HEK293 (cell line): ENCODE measurements around the gene TAF10.

Experiments
- PBX3 ChIP-seq: sonication (generic); formaldehyde crosslinking; IDR thresholded peaks from 2 replicates; pipeline ENCODE4 v1.8.1; 2022; ENCODE audit warnings: mild to moderate bottlenecking, moderate library complexity, missing genetic modification reagents
- ZBTB20 ChIP-seq: fragments of 450-650 bp; formaldehyde crosslinking; IDR thresholded peaks from 2 replicates; pipeline ENCODE4 v1.5.1; 2016; ENCODE audit warnings: missing biosample characterization, missing genetic modification characterization
- ZNF221 ChIP-seq: fragments of 450-650 bp; formaldehyde crosslinking; IDR thresholded peaks from 2 replicates; pipeline ENCODE4 v1.5.1; 2017; ENCODE audit warnings: missing biosample characterization, missing genetic modification characterization, borderline replicate concordance
- ZNF239 ChIP-seq: fragments of 450-650 bp; formaldehyde crosslinking; IDR thresholded peaks from 2 replicates; pipeline ENCODE4 v1.5.1; 2016; ENCODE audit warnings: missing biosample characterization, missing genetic modification characterization
- ZNF510 ChIP-seq: fragments of 450-650 bp; formaldehyde crosslinking; IDR thresholded peaks from 2 replicates; pipeline ENCODE4 v1.5.1; 2018; ENCODE audit warnings: mild to moderate bottlenecking, missing genetic modification characterization, missing biosample characterization; ENCODE audit not compliant: insufficient replicate concordance
- ZNF664 ChIP-seq: fragments of 450-650 bp; formaldehyde crosslinking; IDR thresholded peaks from 2 replicates; pipeline ENCODE4 v1.5.1; 2016; ENCODE audit warnings: missing biosample characterization, missing genetic modification characterization
- ZNF707 ChIP-seq: fragments of 450-650 bp; formaldehyde crosslinking; IDR thresholded peaks from 2 replicates; pipeline ENCODE4 v1.5.1; 2016; ENCODE audit warnings: missing biosample characterization, missing genetic modification characterization
- ZNF76 ChIP-seq: fragments of 450-650 bp; formaldehyde crosslinking; IDR thresholded peaks from 2 replicates; pipeline ENCODE4; 2016; ENCODE audit warnings: low read depth, missing biosample characterization, missing genetic modification characterization, borderline replicate concordance
- ZSCAN5A ChIP-seq: fragments of 450-650 bp; formaldehyde crosslinking; IDR thresholded peaks from 2 replicates; pipeline ENCODE4 v1.5.1; 2016; ENCODE audit warnings: missing biosample characterization, missing genetic modification characterization
- TF ChIP-seq, protein P1 (sequence below): fragments of 450-650 bp; formaldehyde crosslinking; IDR thresholded peaks from 2 replicates; pipeline ENCODE4 v1.5.1; 2016; ENCODE audit warnings: missing biosample characterization, missing genetic modification characterization

DNA sequence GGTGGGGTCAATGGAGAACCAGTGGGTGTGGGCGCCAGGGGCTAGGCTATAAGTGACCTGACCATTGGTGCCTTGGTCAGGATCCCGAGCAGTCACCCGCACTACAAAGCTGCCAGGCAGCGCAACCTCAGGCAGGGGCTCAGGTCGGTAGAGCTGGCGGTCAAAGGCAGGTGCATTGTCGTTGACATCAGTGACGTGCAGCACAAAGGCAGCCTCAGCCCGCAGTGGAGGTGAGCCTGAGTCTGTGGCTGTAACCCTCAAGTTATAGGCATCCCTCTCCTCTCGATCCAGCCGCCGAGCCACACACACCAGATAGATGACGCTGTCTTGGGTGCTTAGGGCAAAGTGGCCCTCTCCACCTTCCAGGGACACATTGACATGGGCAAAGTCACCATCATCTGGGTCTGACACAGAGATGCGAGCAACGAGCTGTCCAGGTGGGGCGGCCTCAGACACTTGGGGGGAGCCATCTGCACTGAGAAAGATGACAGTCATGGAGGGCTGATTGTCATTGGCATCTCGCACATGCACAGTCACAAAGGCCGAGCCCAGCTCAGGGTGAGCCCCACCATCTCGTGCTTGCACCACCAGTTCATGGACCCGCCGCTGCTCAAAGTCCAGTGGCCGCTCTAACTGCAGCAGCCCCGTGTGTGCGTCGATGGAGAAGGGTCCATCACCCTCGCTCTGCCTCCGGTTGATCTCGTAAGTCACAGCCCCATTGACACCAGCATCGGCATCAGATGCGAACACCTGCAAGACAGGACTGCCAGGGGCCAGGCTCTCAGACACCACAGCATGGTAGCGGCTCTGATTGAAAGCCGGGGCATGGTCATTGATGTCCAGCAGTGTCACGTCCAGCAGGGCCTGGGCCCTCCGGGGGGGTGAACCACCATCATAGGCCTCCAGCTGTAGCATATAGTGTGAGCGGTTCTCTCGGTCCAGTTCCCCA is 28.3 kb upstream of the TAF10 start:
- no peak for TF ChIP-seq ZSCAN5A (tag by site-specific recombination)
- no peak for TF ChIP-seq ZNF664
- no peak for TF ChIP-seq ZNF221
- no peak for TF ChIP-seq ZNF707
- TF ChIP-seq PBX3 (CRISPR knock-in tag) = no peak
- TF ChIP-seq ZBTB20 (tag by site-specific recombination) = no peak
- TF ChIP-seq ZNF76 (tag by site-specific recombination) = no peak
- no peak for TF ChIP-seq ZNF510 (tag by site-specific recombination)
- TF ChIP-seq, protein P1, sequence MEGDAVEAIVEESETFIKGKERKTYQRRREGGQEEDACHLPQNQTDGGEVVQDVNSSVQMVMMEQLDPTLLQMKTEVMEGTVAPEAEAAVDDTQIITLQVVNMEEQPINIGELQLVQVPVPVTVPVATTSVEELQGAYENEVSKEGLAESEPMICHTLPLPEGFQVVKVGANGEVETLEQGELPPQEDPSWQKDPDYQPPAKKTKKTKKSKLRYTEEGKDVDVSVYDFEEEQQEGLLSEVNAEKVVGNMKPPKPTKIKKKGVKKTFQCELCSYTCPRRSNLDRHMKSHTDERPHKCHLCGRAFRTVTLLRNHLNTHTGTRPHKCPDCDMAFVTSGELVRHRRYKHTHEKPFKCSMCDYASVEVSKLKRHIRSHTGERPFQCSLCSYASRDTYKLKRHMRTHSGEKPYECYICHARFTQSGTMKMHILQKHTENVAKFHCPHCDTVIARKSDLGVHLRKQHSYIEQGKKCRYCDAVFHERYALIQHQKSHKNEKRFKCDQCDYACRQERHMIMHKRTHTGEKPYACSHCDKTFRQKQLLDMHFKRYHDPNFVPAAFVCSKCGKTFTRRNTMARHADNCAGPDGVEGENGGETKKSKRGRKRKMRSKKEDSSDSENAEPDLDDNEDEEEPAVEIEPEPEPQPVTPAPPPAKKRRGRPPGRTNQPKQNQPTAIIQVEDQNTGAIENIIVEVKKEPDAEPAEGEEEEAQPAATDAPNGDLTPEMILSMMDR = no peak
- TF ChIP-seq ZNF239 (tag by site-specific recombination) = no peak
